Pons (tissue), 1 donor: ENCODE results near the gene EZH2.

Source experiments
- DNase-seq: peaks from one replicate; pipeline ENCODE4 v3.0.0-alpha.2; 2016; ENCODE audit warnings: low spot score

Gene EZH2

DNA sequence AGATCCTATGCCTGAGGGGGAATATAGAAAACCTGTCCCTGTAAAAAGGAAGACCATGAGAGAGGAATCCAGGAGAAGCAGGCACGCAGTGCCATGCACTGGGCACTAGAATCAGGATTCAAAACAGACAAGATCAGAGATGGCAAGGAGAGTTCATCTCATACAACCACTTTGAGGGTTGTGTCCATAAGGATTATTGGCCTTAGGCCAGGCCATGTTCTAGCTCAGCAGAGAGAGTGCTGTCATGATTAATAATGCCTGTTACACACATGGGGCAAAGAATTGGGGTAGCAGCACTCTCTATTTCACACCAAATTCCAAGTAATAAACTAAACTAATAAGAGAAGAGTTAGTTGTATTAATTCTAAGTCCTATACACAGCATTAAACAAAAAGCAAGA, 29.1 kb downstream of the EZH2 start:
- no peak for DNase-seq

- no peak for DNase-seq
Measured at GRCh38 chr7:148852272-148852671, 31.8 kb downstream of the EZH2 start.

DNA sequence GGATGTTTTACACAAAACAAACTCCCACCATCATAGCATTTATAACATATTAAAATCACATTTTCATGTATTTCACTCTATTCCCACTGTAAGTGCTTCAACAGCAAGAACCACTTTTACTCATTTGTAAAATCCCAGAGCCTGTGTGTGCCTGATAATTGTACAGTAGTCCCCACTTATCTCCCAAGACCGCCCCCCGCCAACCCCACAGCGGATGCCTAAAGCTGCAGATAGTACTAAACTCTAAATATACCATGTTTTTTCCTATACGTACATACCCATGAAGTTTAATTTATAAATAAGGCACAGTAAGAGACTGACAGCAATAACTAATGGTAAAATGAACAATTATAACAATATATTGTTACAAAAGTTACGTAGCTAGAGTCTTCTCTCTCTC, 33.5 kb downstream of the EZH2 start:
- no peak for DNase-seq

- DNase-seq, result no peak
Measured at GRCh38 chr7:148849393-148850098, 34.5 kb downstream of the EZH2 start.

- no peak for DNase-seq
Measured at GRCh38 chr7:148847815-148848734, 36.0 kb downstream of the EZH2 start.

- DNase-seq, result no peak
Measured at GRCh38 chr7:148838905-148839304, 45.2 kb downstream of the EZH2 start.

- no peak for DNase-seq
Measured at GRCh38 chr7:148835854-148836253, 48.2 kb downstream of the EZH2 start.

- no peak for DNase-seq
Measured at GRCh38 chr7:148834605-148835004, 49.5 kb downstream of the EZH2 start.

- DNase-seq, result no peak
Measured at GRCh38 chr7:148831782-148832181, 52.3 kb downstream of the EZH2 start.

- no peak for DNase-seq
Measured at GRCh38 chr7:148830897-148831692, 53.0 kb downstream of the EZH2 start.

DNA sequence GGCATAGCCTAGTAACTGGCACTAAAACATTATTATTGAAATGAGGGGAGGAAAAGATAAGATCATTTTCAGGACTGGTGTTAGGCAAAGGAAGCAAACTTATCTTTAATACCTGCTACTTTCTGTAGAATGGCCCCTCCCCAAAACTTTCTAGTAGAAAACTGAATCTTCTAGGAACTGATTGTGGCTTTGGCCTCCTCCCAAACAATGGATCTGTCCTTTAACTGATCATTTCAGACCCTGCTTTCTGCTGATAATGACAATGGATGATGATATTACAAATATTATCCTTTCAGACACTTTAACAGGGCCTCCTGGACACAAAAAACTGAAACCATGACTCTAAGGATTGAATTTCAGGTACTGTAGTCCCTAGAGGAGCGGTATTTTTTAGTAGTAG, 55.1 kb downstream of the EZH2 start:
- DNase-seq, result no peak

DNA sequence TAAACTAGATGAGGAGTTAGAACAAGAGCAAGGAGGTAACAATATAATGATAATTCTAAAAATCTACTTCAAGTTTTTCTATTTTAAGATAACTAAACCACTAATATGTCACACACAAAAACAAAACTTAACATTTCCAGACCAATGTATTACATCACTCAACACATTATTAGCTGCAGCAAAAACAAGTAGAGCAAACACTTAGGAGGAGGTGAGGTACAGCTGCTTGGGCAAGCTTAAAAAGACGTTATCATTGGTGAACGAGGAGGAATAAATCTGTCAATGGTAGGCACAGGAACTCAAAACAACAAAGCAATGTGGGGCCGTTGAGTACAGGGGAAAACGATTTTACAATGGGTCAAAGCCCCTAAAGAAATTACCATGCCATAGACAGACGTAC, 58.8 kb downstream of the EZH2 start:
- DNase-seq, result no peak

GRCh38 chr7:148824864-148825263, 59.2 kb downstream of the EZH2 start:
- DNase-seq, result no peak

- DNase-seq, result no peak
Measured at GRCh38 chr7:148821422-148821821, 62.7 kb downstream of the EZH2 start.

DNA sequence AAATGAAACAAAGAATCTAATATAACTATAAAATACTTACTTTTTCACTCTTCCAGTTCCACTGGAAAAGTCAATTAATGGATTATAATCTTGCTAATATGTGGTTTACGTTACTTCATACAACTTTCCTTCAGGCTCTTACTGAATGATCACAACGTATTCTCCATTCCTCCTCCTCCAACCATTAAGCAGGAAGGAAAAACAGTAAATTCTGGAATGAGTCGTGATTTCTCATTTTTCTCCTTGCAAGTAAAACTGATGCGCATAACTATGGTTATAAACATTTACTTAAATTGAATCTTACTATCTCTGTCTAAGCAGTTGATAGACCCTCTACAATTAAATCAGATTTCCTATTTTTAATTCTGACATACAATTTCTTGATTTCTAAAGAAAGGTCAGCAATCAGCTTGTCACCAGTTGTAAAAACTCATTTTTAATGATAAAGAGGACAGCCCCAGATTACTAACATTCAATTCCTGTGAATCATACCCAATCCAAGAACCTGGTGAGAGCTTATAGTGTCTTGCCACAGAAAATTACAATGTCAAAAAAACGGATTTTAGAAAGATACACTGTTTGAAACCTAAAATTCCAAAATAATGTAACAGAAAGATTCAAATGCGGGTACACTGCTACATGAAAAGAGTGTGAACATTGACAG, 64.3 kb downstream of the EZH2 start:
- no peak for DNase-seq

GRCh38 chr7:148815612-148816011, 68.5 kb downstream of the EZH2 start:
- DNase-seq, result no peak

GRCh38 chr7:148814922-148815559, 69.0 kb downstream of the EZH2 start:
- DNase-seq, result peak; percentile 67

DNA sequence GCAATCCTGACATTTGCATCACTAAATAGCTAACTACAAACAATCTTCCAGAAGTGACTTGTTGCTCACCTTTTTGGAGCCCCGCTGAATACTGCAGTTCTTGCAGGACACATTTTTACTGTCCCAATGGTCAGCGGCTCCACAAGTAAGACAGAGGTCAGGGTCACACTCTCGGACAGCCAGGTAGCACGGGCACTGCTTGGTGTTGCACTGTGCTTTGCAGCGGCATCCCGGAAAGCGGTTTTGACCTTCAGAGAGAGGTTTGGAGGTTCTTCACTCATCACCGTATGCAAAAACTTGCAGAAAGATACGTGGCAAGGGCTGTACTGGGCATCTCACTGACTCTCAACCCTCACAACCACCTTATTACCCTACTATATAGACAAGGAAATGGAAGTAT, 70.2 kb downstream of the EZH2 start:
- DNase-seq, result no peak

- no peak for DNase-seq
Measured at GRCh38 chr7:148811892-148812291, 72.2 kb downstream of the EZH2 start.

- no peak for DNase-seq
Measured at GRCh38 chr7:148809856-148810255, 74.2 kb downstream of the EZH2 start.

GRCh38 chr7:148807436-148807835, 76.7 kb downstream of the EZH2 start:
- no peak for DNase-seq
